KOPT-K1 (cell line): Measurements from ENCODE around the gene DAB2IP.
A peak's percentile ranks its signal among the peaks of the same experiment; 100 is the strongest.

Source experiments
- H3K27ac ChIP-seq: fragments of 200-600 bp; sonication (generic); 2 replicates; pipeline ENCODE4 v1.5.1; 2016; ENCODE audit warnings: antibody characterized with exemption, mild to moderate bottlenecking, low read depth, low read length; ENCODE audit not compliant: poor library complexity, severe bottlenecking
- H3K36me3 ChIP-seq: fragments of 200-600 bp; sonication (generic); 2 replicates; pipeline ENCODE4 v1.5.1; 2017; ENCODE audit warnings: antibody characterized with exemption, mild to moderate bottlenecking, low read length, moderate library complexity; ENCODE audit not compliant: insufficient read depth
- H3K9me3 ChIP-seq: fragments of 200-600 bp; sonication (generic); 2 replicates; pipeline ENCODE4 v1.5.1; 2017; ENCODE audit warnings: antibody characterized with exemption, low read length, mild to moderate bottlenecking; ENCODE audit not compliant: insufficient read depth, poor library complexity, severe bottlenecking

The DAB2IP gene

GRCh38 chr9:121717141-121717991, 65.9 kb downstream of the DAB2IP start:
- no peaks in the 10 kb centered on the region for H3K36me3 ChIP-seq
- H3K27ac ChIP-seq = no peak overlapping the region
- no peaks in the 10 kb centered on the region for H3K9me3 ChIP-seq

- Histone ChIP-seq H3K36me3 (no peaks in the 10 kb centered on the region), H3K27ac (no peak overlapping the region), H3K9me3 (no peaks in the 10 kb centered on the region)
Observed at GRCh38 chr9:121718084-121718483, 66.7 kb downstream of the DAB2IP start.

GRCh38 chr9:121718501-121718900, 67.1 kb downstream of the DAB2IP start:
- no peaks in the 10 kb centered on the region for H3K36me3 ChIP-seq
- H3K27ac ChIP-seq = no peak overlapping the region

GRCh38 chr9:121720311-121721057, 69.0 kb downstream of the DAB2IP start:
- no peaks in the 10 kb centered on the region for H3K36me3 ChIP-seq
- no peaks in the 10 kb centered on the region for H3K9me3 ChIP-seq
- no peak overlapping the region for H3K27ac ChIP-seq

More at GRCh38 chr9:121718501-121718900, 67.1 kb downstream of the DAB2IP start:
- no peaks in the 10 kb centered on the region for H3K9me3 ChIP-seq

GRCh38 chr9:121721058-121721350, 69.6 kb downstream of the DAB2IP start:
- Histone ChIP-seq H3K36me3 (no peaks in the 10 kb centered on the region), H3K27ac (no peak overlapping the region), H3K9me3 (no peaks in the 10 kb centered on the region)

- Histone ChIP-seq H3K27ac (no peak overlapping the region), H3K9me3 (no peaks in the 10 kb centered on the region), H3K36me3 (no peaks in the 10 kb centered on the region)
Observed at GRCh38 chr9:121721770-121722169, 70.3 kb downstream of the DAB2IP start.

- Histone ChIP-seq H3K27ac (no peak overlapping the region), H3K9me3 (no peaks in the 10 kb centered on the region), H3K36me3 (no peaks in the 10 kb centered on the region)
Observed at GRCh38 chr9:121725008-121725775, 73.8 kb downstream of the DAB2IP start.

- Histone ChIP-seq H3K9me3 (no peaks in the 10 kb centered on the region), H3K27ac (no peak overlapping the region), H3K36me3 (no peaks in the 10 kb centered on the region)
Observed at GRCh38 chr9:121727295-121728020, 76.0 kb downstream of the DAB2IP start.

- Histone ChIP-seq H3K9me3 (no peaks in the 10 kb centered on the region), H3K36me3 (no peaks in the 10 kb centered on the region), H3K27ac (no peak overlapping the region)
Observed at GRCh38 chr9:121728916-121729315, 77.5 kb downstream of the DAB2IP start.

- Histone ChIP-seq H3K27ac (no peak overlapping the region), H3K9me3 (no peaks in the 10 kb centered on the region), H3K36me3 (no peaks in the 10 kb centered on the region)
Observed at GRCh38 chr9:121729769-121730562, 78.5 kb downstream of the DAB2IP start.

- H3K27ac ChIP-seq = no peak overlapping the region
- no peaks in the 10 kb centered on the region for H3K36me3 ChIP-seq
- no peaks in the 10 kb centered on the region for H3K9me3 ChIP-seq
Observed at GRCh38 chr9:121731090-121731489, 79.7 kb downstream of the DAB2IP start.

- Histone ChIP-seq H3K36me3 (no peaks in the 10 kb centered on the region), H3K27ac (peak overlapping the region; percentile 72), H3K9me3 (no peaks in the 10 kb centered on the region)
Observed at GRCh38 chr9:121731919-121732318, 80.5 kb downstream of the DAB2IP start.

- Histone ChIP-seq H3K9me3 (no peaks in the 10 kb centered on the region), H3K36me3 (no peaks in the 10 kb centered on the region), H3K27ac (peak overlapping the region; percentile 72)
Observed at GRCh38 chr9:121732389-121732788, 81.0 kb downstream of the DAB2IP start.

GRCh38 chr9:121732886-121733285, 81.5 kb downstream of the DAB2IP start:
- Histone ChIP-seq H3K9me3 (no peaks in the 10 kb centered on the region), H3K36me3 (no peaks in the 10 kb centered on the region), H3K27ac (peak overlapping the region; percentile 72)
